Hematopoietic multipotent progenitor cell (in vitro differentiated cells): ENCODE measurements around the gene SUMO1. TPM values are rescaled to one million over a fixed set of nuclear protein-coding genes. Genes with fewer than 3 reads are reported as not detected.

Experiments
- DNase-seq, 3 donors: peaks; one replicate each; pipeline ENCODE4 v3.0.0-alpha.2; 2011 to 2015; ENCODE audit warnings: low read depth in 2 of 3, low spot score in 2 of 3
- small RNA-seq: library from RNA; depleted of rRNA; stranded (forward); fragments of <200 nt; gene quantifications from one replicate; pipeline ENCODE3, GENCODE V24; 2012
- total RNA-seq: library from RNA; depleted of rRNA; stranded (reverse); fragments of >200 nt; gene quantifications from one replicate; pipeline ENCODE4 v1.2.3, GENCODE V29; 2012

SUMO1 gene
- total RNA-seq, 1 donor: 23.4 TPM

- no peak for DNase-seq
Measured at GRCh38 chr2:202157211-202157990, 81.0 kb downstream of the SUMO1 start.

Small RNA genes lying within 50 kb of the gene (small RNA-seq; reads per million reads assigned to genes)
- gene AC079354.2 (not detected), gene RF00575 (not detected), gene SNORD70 (219 reads per million, percentile 98 among the genes with 10 or more reads in this experiment)

Other genes with a start within 250 kb of the SUMO1 start
- gene FZD7, start 204.7 kb downstream of the SUMO1 start, total RNA-seq: 11.6 TPM
- not detected for gene KIAA2012, start 165.3 kb downstream of the SUMO1 start, total RNA-seq
- gene NOP58, start 27.2 kb upstream of the SUMO1 start, total RNA-seq: 56.3 TPM
- gene BMPR2, start 137.7 kb upstream of the SUMO1 start, total RNA-seq: 6.7 TPM